Testis (tissue), 3 donors: Measurements from ENCODE around the gene PLA2G4A. TPM values are rescaled to one million over a fixed set of nuclear protein-coding genes. Genes with fewer than 3 reads are reported as not detected.

Experiments used
- DNase-seq: peaks from one replicate; pipeline ENCODE4 v3.0.0-alpha.2; 2019
- H3K27ac ChIP-seq, 2 donors: fragments of 200-600 bp; sonication (generic); one replicate each; pipeline ENCODE4 v1.5.1; 2019
- H3K27me3 ChIP-seq: fragments of 200-600 bp; sonication (generic); one replicate; pipeline ENCODE4 v1.5.1; 2019
- H3K36me3 ChIP-seq: fragments of 200-600 bp; sonication (generic); one replicate; pipeline ENCODE4 v1.5.1; 2017; ENCODE audit warnings: low read depth; ENCODE audit errors: missing control alignments
- H3K4me1 ChIP-seq: fragments of 200-600 bp; sonication (generic); one replicate; pipeline ENCODE4 v1.5.1; 2019
- H3K4me3 ChIP-seq, 2 donors: fragments of 200-600 bp; sonication (generic); one replicate each; pipeline ENCODE4 v1.5.1; 2017 to 2019
- H3K9me3 ChIP-seq: fragments of 200-600 bp; sonication (generic); one replicate; pipeline ENCODE4 v1.5.1; 2017
- POLR2A ChIP-seq: fragments of 450-650 bp; IDR thresholded peaks from one replicate; pipeline ENCODE4 v1.6.1; 2017; ENCODE audit warnings: antibody characterized with exemption, mild to moderate bottlenecking, moderate library complexity
- WGBS, 2 donors: methylation state at CpG; one replicate each; pipeline ENCODE4 v1.1.5; 2018; 5-methylcytosine and 5-hydroxymethylcytosine counted together
- intact Hi-C: fragments of 100-400 bp; cut with DNase I; formaldehyde crosslinking; loops from one replicate; pipeline ENCODE4 v1.15.1; 2023; ENCODE audit warnings: low total_unique reads
- polyA plus RNA-seq: library from polyadenylated mRNA; stranded (reverse); fragments of 350-450 nt; fragmentation: Illumina TruSeq; extraction: RNeasy Lipid Tissue Mini Kit (QIAGEN cat#74804); gene quantifications from one replicate; pipeline ENCODE4 v1.2.3, GENCODE V29; 2014; ENCODE audit warnings: low read depth, low replicate concordance; ENCODE audit not compliant: insufficient read depth
- total RNA-seq, 2 donors: library from RNA; depleted of rRNA; stranded (reverse); fragments of >200 nt; gene quantifications; one replicate each; pipeline ENCODE4 v1.2.3, GENCODE V29; 2016
- TF ChIP-seq, protein P1 (sequence below), 3 experiments: fragments of 450-650 bp in 2 of 3; fragments of 200-600 bp in 1 of 3; sonication (generic) in 1 of 3; IDR thresholded peaks; one replicate each; pipeline ENCODE4 v1.5.1; 2016 to 2019; ENCODE audit warnings: antibody characterized with exemption in 3 of 3, mild to moderate bottlenecking in 2 of 3, moderate library complexity in 1 of 3

The PLA2G4A gene
- total and polyA plus RNA-seq, 3 donors from 2014 or later, result 4.9 to 6.4 (median 6.4) TPM

DNA sequence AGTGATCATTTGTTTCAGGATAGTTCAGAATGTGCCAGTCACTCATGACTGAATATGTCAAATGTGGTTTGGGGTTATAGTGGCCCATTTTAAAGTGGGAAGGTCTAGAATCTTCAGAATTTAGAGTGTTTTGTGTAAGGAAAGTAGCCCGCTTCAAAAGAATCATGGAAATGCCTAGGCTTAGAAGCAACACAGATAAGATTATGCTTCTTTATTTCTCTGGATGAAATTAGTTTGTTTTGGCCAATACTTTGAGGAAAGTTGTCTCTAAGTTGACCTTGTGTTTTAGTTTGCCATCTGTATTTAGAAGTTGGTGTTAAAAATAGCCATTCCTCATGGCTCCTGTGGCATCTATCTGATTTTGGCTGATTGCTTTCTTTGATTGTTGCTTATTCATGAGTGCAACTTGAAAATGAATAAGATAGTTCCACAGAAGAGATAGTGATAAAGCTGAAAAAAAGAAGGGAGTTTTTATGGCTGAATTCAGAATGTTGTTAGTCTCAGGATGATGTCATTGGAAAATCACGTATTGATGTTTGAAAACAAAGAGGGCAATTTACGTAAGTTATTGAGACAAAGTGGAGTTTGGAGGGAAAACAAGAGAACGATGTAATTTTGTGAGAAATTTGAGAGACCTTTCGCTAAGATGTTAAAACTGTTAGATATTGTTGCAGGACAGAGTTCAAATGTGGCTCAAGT is 71.9 kb downstream of the PLA2G4A start:
- Histone ChIP-seq H3K4me1 (no peaks in the 10 kb centered on the region), H3K36me3 (no peaks in the 10 kb centered on the region), H3K27me3 (no peaks in the 10 kb centered on the region), H3K27ac (peak overlapping the region in 1 of 2 donors; percentile 34), H3K9me3 (no peaks in the 10 kb centered on the region), H3K4me3 (no peak overlapping the region)
- TF ChIP-seq, protein P1, sequence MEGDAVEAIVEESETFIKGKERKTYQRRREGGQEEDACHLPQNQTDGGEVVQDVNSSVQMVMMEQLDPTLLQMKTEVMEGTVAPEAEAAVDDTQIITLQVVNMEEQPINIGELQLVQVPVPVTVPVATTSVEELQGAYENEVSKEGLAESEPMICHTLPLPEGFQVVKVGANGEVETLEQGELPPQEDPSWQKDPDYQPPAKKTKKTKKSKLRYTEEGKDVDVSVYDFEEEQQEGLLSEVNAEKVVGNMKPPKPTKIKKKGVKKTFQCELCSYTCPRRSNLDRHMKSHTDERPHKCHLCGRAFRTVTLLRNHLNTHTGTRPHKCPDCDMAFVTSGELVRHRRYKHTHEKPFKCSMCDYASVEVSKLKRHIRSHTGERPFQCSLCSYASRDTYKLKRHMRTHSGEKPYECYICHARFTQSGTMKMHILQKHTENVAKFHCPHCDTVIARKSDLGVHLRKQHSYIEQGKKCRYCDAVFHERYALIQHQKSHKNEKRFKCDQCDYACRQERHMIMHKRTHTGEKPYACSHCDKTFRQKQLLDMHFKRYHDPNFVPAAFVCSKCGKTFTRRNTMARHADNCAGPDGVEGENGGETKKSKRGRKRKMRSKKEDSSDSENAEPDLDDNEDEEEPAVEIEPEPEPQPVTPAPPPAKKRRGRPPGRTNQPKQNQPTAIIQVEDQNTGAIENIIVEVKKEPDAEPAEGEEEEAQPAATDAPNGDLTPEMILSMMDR (IDR thresholded peaks at IDR 0.05), result no peak
- no peak for TF ChIP-seq POLR2A
- no peak for DNase-seq
- intact Hi-C loops, result no loop called here
- WGBS, 2 donors, result 62 to 66% methylated on average over 5 of the region's 5 CpGs

DNA sequence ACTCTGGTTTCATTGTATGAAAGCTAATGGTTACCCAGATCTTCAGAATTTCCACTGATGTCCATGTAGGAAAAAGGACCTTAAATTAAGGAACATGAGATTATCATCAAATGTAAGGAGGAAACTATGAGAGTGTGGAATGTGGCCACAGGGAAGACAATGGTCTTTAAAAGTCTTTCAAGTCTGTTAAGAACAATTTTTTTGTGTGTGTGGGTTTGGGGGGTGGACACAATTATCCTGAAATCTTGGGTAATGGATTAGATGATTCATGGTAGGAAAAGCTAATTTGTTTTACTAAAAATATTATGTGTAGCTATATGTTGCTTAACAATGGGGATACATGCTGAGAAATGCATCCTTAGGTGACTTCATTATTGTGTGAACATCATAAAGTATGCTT is 72.9 kb downstream of the PLA2G4A start:
- Histone ChIP-seq H3K27ac (no peak overlapping the region), H3K4me1 (no peaks in the 10 kb centered on the region), H3K9me3 (no peaks in the 10 kb centered on the region), H3K4me3 (no peak overlapping the region), H3K36me3 (no peaks in the 10 kb centered on the region), H3K27me3 (no peaks in the 10 kb centered on the region)
- DNase-seq, result no peak
- intact Hi-C loops, result no loop called here
- TF ChIP-seq POLR2A, result no peak
- TF ChIP-seq, protein P1 (IDR thresholded peaks at IDR 0.05), result no peak

DNA sequence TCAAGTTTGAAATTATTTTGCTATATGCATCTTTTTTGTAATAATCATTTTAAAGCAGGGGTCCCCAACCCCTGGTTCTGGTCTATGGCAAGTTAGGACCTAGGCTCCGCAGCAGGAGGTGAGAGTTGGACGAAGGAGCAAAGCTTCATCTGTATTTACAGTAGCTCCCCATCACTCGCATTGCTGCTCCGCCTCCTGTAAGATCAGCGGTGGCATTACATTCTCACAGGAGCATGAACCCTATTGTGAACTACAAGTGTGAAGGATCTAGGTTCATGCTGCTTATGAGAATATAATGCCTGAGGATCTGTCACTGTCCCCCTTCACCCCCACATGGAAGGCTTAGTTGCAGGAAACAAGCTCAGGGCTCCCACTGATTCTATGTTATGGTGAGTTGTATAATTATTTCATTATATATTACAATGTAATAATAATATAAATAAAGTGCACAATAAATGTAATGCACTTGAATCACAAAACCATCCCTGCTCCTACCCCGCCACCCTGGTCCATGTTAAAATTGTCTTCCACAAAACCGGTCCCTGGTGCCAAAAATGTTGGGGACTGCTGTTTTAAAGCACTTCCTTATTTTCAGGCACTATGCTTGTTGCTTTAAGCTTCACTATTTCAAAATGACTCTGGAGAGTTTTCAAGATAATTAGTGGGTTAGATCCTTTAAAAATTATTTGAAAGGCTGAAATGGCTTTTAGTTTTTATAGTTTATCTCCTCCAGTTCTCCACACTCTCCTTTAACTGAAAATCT is 74.8 kb downstream of the PLA2G4A start:
- TF ChIP-seq, protein P1 (IDR thresholded peaks at IDR 0.05), result no peak
- TF ChIP-seq POLR2A, result no peak
- intact Hi-C loops, result no loop called here
- WGBS, 2 donors, result 74 to 87% methylated on average over 7 of the region's 7 CpGs
- Histone ChIP-seq H3K27me3 (no peaks in the 10 kb centered on the region), H3K4me1 (no peaks in the 10 kb centered on the region), H3K9me3 (no peaks in the 10 kb centered on the region), H3K27ac (no peak overlapping the region), H3K36me3 (no peaks in the 10 kb centered on the region), H3K4me3 (no peak overlapping the region)
- no peak for DNase-seq

DNA sequence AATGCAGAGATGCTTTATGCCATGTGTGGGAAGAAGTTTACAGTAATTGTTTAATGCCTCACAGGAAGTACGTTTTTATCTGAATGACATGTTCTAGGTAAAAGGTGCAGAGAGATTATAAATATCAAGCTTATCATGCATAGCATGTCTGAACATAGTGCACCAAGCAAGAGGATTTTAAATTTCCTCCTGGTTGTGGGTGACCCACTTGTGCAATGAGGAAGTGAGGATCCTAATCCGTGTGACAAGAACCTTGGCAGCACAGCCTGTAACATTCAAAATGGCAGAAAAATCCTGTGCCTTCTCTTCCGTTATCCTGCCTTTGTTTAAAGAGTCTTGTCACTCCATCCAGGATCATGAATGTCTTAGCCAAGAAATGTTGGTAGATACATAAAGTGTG is 75.6 kb downstream of the PLA2G4A start:
- no peaks in the 10 kb centered on the region for H3K9me3 ChIP-seq
- no peak for TF ChIP-seq POLR2A
- TF ChIP-seq, protein P1 (IDR thresholded peaks at IDR 0.05), result no peak
- no peak overlapping the region for H3K27ac ChIP-seq
- no peaks in the 10 kb centered on the region for H3K27me3 ChIP-seq
- intact Hi-C loops, result no loop called here
- no peak overlapping the region for H3K4me3 ChIP-seq
- H3K36me3 ChIP-seq, result no peaks in the 10 kb centered on the region
- 30 to 64% methylated on average over 3 of the region's 3 CpGs for WGBS, 2 donors
- H3K4me1 ChIP-seq, result no peaks in the 10 kb centered on the region
- no peak for DNase-seq
